AG10803 (cell line): ENCODE results near the gene ELOVL4.
A peak's percentile ranks its signal among the peaks of the same experiment; 100 is the strongest.

Experiments used
- DNase-seq: peaks from one replicate; pipeline ENCODE4 v3.0.0; 2010; ENCODE audit warnings: low read depth
- H3K4me3 ChIP-seq: 2 replicates; pipeline ENCODE4 v1.5.1; 2011; ENCODE audit warnings: mild to moderate bottlenecking, low read length, control low read depth
- TF ChIP-seq, protein P1 (sequence below): conservative IDR thresholded peaks from 2 replicates; pipeline ENCODE4 v1.5.1; 2011; ENCODE audit warnings: mild to moderate bottlenecking, low read length, control low read depth, inconsistent platforms

ELOVL4 gene

DNA sequence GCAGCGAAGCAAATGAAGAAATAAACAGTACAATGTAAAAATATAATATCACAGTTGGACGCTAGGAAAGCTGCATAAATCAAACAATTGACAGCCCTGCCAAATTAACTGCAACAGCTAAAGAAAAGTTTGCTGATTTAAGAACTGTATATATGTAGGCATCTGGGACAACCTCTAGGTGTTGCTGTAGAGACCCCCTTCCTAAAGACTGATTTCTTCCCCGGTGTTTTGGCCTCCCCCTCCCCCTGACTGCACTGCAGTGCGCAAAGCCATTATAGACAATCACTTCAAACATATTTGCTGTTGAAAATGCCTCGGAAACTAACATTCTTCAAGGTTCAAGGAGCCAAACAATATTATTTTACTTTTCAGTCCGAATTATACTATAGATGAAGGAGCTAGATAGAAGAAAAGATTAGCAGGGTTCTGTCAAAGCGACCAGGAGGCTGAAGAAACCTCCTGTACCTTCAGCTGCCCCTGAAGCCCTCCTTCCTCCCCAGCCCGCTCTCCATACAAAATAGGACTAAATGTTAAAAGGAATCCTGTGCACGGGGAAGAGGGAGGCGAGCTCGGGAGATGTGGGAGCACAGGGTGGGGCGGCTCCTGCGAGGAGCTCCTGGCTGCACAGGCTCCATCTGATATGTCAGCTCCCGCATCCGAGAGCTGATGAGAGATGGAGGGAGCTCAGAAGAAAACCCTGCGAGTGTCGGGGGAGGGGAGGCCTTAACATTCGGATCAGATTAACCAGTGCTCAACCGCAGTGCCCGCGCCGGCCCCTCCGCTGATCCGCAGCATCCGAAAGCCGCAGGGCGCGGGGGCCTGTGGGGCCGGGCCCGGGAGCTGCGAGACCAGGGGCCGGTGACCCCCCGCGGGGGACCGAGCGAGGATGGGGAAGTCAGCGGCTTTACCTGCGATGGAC, 822 bp downstream of the ELOVL4 start:
- TF ChIP-seq, protein P1, sequence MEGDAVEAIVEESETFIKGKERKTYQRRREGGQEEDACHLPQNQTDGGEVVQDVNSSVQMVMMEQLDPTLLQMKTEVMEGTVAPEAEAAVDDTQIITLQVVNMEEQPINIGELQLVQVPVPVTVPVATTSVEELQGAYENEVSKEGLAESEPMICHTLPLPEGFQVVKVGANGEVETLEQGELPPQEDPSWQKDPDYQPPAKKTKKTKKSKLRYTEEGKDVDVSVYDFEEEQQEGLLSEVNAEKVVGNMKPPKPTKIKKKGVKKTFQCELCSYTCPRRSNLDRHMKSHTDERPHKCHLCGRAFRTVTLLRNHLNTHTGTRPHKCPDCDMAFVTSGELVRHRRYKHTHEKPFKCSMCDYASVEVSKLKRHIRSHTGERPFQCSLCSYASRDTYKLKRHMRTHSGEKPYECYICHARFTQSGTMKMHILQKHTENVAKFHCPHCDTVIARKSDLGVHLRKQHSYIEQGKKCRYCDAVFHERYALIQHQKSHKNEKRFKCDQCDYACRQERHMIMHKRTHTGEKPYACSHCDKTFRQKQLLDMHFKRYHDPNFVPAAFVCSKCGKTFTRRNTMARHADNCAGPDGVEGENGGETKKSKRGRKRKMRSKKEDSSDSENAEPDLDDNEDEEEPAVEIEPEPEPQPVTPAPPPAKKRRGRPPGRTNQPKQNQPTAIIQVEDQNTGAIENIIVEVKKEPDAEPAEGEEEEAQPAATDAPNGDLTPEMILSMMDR = peak; percentile 48
- H3K4me3 ChIP-seq = peak overlapping the region; percentile 79
- DNase-seq = peak; percentile 13

DNA sequence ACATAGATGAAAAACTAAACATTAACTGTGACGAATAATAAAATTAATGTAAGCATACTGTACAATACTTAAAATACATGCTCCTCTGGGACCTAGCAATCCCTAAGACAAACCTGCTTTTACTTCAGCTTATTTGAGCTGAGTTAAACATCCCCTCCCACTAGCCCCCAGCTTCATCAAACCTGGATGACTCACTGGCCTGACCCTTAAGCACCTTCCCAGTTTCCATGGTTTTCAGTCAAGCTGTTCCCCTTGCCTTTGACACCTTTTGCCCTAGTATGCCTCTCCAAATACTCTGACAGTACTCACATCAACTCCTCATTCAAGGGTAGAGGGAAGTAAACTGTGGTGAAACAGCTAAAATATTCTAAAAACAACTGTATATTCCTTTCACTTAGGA, 4.2 kb downstream of the ELOVL4 start:
- DNase-seq = no peak
- TF ChIP-seq, protein P1 = no peak
- no peak overlapping the region for H3K4me3 ChIP-seq

DNA sequence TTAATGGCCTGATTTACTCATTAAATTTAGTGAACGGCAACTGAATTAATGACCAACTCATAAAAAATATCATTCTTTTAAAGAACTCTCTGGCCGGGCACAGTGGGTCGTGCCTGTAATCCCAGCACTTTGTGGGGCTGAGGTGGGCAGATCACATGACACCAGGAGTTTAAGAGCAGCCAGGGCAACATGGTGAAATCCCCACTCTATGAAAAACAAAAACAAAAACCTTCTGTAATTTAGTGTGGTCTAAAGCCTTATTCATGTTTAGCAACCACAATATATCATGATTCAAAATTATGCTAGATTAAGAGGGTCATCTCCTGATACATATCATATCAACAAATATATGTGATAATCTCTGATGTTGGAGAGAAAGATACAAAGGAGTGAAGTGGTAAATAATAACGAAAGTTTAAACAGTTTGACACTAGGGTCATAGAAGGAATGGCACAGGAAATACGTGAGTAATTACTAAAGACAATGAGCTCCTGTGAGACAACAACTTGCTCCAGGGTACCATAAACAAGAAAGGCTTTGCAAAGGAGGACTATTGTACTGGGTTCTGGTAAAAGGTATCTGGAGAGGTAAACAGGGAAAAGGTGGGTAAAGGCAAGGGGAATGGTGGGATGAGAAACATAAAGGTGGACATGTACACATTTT, 5.7 kb downstream of the ELOVL4 start:
- DNase-seq = no peak
- no peak overlapping the region for H3K4me3 ChIP-seq
- TF ChIP-seq, protein P1 = no peak

DNA sequence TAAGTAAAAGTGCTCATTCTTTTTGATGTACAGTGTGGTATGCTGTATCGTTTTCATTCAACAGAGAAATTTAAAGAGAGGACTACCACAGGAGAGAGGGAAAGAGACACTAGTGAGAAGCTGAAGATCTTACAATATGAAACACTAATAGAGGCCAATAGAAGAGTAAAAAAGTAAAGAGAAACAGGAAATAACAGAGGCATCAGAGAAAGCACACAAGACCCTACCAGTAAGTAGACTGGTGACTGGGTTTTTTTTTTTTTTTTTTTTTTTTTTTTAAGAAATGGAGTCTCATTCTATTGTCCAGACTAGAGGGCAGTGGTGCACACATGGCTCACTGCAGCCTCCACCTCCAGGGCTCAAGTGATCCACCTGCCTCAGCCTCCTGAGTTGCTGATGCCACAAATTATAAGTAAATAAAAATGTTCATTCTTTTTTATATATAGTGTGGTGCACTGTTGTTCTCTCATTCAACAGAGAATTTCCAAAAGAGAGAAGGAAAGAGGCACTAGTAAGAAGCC, 18.8 kb downstream of the ELOVL4 start:
- TF ChIP-seq, protein P1 = no peak
- DNase-seq = no peak
- no peak overlapping the region for H3K4me3 ChIP-seq

DNA sequence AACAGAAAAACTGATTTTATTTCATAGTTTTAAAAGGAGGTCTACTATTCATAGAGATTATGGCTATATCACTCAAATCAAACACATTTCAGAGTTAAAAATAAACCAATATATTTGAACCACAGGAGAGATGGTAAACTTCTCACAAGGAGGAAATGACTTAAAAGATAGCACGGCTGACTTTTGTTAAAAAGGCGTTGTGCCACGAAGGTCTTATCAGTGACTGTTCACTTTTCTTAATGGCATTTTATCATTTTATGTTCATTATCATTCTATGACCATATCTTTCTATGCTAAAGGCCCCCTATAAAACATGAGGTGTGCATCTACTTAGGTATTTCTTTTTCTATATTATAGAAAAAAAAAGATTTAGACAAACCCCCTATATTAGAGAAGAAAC, 19.6 kb downstream of the ELOVL4 start:
- no peak for DNase-seq

DNA sequence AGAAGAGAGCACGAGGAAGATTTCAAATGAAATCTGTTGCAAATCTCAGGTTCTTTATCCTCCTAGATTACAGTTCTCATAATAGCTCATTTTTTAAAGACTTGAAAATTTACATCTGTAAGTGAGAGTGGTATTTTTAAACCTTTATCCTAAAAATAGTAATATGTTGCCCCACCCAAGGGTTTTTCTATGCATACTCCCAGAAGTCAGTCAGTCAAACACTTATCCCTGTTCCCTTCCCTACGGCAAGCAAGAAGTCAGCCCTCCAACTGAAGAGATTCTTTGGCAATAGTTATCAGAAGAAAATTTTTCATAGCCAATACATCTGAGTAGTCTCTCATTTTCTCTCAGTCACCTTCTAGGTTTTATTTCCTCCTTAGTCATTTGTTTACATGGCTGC, 24.1 kb downstream of the ELOVL4 start:
- TF ChIP-seq, protein P1 = no peak
- no peak overlapping the region for H3K4me3 ChIP-seq
- no peak for DNase-seq

More for the DNA sequence above, 19.6 kb downstream of the ELOVL4 start:
- no peak overlapping the region for H3K4me3 ChIP-seq
- TF ChIP-seq, protein P1 = no peak
